GM12873 (cell line): ENCODE results near the gene IL1RAPL2.

ENCODE experiments used
- TF ChIP-seq, protein P1 (sequence below): IDR thresholded peaks from 2 replicates; pipeline ENCODE4 v1.5.1; 2012; ENCODE audit warnings: low read depth, mild to moderate bottlenecking, moderate library complexity, low read length, control low read depth; ENCODE audit not compliant: insufficient read depth; ENCODE audit errors: missing control alignments

Gene IL1RAPL2

DNA sequence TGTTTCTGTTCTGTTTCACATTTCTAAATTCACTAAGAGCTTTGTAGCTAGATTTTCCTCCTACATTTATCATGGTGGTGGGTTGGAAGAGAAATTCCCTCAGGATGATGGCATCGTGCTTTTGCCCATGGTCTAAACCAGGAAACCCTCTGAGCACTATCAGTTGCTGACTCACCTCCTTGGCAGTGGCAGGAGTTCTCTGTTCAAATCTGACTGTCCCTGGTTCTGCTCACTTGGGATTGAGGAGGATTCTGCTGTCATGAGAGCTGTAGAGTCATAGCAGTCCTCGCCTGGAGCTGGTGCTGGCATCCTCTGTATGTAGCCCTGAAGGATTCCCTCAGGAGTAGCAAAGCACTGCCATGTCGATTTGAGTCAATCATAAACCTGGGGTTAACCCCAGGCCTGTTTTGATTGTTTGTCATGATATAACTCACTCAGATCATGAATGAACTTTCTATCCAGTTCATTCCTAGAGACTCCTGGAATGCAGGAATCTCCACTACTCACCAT is 645.1 kb downstream of the IL1RAPL2 start:
- TF ChIP-seq, protein P1, sequence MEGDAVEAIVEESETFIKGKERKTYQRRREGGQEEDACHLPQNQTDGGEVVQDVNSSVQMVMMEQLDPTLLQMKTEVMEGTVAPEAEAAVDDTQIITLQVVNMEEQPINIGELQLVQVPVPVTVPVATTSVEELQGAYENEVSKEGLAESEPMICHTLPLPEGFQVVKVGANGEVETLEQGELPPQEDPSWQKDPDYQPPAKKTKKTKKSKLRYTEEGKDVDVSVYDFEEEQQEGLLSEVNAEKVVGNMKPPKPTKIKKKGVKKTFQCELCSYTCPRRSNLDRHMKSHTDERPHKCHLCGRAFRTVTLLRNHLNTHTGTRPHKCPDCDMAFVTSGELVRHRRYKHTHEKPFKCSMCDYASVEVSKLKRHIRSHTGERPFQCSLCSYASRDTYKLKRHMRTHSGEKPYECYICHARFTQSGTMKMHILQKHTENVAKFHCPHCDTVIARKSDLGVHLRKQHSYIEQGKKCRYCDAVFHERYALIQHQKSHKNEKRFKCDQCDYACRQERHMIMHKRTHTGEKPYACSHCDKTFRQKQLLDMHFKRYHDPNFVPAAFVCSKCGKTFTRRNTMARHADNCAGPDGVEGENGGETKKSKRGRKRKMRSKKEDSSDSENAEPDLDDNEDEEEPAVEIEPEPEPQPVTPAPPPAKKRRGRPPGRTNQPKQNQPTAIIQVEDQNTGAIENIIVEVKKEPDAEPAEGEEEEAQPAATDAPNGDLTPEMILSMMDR, result no peak

DNA sequence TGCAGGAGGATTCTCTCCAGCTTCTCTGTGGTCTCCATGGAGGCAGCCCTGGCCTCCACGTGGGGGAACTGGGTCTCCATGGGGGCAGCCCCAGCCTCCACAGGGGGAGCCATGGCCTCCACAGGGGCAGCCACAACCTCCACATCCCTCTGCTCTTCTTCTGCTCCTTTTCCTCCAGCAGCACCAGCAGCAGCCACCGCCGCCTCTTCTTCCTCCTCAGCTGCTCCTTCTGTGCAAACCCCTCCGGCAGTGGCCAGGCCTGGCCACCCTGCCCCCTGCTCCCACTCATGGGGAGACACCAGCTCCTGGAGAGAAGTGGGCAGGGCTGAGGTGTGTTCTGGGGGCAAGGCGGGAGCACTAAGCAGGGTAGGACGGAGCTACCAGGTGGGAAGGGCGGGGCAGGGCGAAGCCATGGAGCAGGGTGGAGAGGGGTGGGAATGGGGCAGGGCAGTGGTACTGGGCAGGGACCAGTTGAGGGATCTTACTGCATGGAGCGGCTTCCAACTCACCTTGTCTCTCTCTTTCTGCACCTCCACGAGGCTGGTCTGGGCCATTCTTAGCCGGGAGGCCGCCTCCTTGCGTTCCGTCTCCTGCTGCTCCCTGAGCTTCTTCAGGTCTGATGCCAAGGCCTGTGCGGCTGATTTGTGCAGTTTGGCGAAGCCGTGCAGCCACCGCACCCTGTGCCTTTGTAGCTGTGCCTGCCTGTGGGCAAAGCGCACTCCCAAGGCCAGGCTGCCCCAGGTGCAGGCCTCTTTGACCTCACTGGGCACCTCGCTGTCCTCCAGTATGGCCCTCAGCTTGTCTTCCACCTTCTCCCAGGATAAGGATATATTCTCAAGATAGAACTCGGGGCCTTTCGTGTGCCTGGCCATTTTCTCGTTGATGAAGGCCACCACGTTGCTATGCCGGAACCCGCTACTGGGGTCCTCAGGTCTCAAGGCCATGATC is 653.7 kb downstream of the IL1RAPL2 start:
- TF ChIP-seq, protein P1, result no peak

DNA sequence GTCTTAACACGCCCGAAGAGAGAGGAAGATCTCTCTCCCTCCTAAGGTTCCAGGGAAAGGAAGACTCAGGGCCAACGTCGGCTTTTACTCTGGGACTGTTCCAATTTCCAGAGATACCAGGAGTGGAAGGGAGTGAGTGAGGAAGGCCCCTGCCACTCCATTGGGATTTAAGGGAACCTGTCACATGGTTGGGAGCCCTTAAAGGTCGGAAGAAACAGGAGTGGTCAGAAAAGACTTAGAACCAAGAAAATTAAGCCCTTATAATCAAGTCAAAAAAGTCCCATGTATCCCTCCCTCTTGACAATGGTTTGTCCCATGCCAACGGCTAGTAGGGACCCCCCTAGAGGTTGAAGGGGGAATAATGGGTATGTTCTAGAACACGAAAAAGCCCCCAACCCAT is 654.6 kb downstream of the IL1RAPL2 start, which contains the start of gene TEX13A:
TEX13A (minus strand) TSS at position 59 of the 400 bp plus-strand sequence. CDS start 297 bp downstream, outside the sequence.
- TF ChIP-seq, protein P1, result no peak

DNA sequence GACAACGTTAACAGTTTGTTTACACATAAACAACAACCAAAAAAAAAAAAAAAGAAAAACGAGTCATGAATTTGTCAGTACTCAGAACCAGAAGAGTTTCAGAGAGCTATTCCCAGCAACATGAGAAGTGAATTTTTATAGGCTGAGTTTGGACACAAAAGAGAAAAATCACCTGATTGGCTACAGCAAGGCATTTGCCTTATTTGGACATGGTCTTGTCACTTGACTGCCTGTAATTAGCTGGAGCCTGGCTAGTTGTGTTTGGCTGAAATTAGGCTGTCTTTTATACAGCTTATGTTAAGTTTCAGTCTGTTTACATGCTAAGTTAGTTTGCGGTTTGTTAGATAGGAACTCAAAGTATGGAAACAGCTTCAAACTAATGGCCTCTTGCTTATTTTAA is 655.4 kb downstream of the IL1RAPL2 start:
- TF ChIP-seq, protein P1, result no peak

DNA sequence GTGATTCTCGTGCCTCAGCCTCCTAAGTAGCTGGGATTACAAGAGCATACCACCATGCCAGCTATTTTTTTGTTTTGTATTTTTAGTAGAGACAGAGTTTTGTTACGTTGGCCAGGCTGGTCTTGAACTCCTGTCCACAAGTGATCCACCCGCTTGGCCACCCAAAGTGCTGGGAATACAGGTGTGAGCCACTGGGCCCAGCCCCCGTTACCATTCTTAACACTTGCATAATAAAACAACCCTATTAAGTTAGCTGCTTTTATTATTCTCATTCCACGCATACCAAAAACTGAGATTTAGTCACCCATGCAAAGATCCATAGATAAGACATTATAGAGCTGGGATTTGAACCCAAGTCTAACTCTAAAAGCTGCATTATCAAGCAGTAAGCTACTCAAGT is 660.5 kb downstream of the IL1RAPL2 start:
- TF ChIP-seq, protein P1, result no peak

DNA sequence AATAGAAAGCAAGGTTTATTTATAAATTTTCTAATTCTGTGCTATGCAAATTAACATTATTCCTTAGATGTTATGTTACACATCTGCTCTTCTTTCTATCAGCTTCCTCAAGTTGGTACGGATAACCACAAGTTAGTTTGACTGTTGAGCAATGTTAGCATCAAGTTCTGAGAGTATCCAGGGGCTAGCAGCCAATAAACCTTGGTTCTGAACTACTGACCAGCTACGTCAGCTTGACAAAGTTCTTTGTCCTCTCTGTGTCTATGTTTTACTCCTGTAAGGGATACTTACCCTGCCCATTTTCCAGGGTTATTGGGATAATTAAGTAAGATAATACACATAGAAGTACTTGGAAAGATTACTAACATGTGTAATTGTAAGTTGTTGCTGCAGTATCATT is 662.6 kb downstream of the IL1RAPL2 start:
- TF ChIP-seq, protein P1, result no peak

DNA sequence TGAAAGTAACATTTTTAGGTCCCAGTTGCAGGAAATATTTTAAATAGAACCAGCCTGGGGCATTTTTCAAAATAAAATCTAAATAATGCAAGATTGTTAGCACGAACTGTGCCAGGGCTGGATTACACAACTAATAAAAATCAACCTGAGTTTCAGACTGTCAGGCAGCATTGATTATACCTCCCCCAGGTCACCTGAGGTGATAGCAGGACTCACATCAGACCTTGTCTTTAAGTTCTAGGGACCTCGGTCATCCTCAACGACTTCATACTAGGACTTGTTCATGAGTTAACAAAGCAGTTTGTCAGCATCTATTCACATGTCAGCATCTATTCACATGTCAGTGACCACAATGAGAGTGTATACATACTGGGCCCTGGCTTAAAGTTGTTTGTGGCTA is 663.1 kb downstream of the IL1RAPL2 start:
- TF ChIP-seq, protein P1, result no peak
